PFSK-1 (cell line): ENCODE data around the gene QSOX1.

Experiments used
- FOXP2 ChIP-seq: optimal IDR thresholded peaks from 2 replicates; pipeline ENCODE3; 2011; ENCODE audit warnings: borderline replicate concordance, control low read depth, inconsistent platforms; ENCODE audit not compliant: insufficient read depth; ENCODE audit errors: extremely low read length, extremely low read depth
- POLR2AphosphoS5 ChIP-seq: IDR thresholded peaks from 2 replicates; pipeline ENCODE4 v1.6.1; 2012; ENCODE audit warnings: low read depth, mild to moderate bottlenecking, control low read depth, low read length, moderate library complexity
- REST ChIP-seq, 2 experiments: IDR thresholded peaks; 2 replicates each; pipeline versions ENCODE4 v1.6.1 to v1.8.0; 2011 to 2012; ENCODE audit warnings: low read depth in 2 of 2, low read length in 2 of 2, control low read depth in 1 of 2, inconsistent platforms in 1 of 2, mild to moderate bottlenecking in 1 of 2, moderate library complexity in 1 of 2; ENCODE audit not compliant: insufficient read depth in 1 of 2
- SIN3A ChIP-seq: IDR thresholded peaks from 2 replicates; pipeline ENCODE4 v1.6.1; 2012; ENCODE audit warnings: mild to moderate bottlenecking, low read length, moderate library complexity, borderline replicate concordance; ENCODE audit not compliant: insufficient read depth
- TAF1 ChIP-seq: IDR thresholded peaks from 2 replicates; pipeline ENCODE4 v1.6.1; 2012; ENCODE audit warnings: low read length, control low read depth, borderline replicate concordance; ENCODE audit not compliant: insufficient read depth

The QSOX1 gene

GRCh38 chr1:180181048-180181447 is 26.4 kb downstream of the QSOX1 start:
- TF ChIP-seq TAF1 (no peak), SIN3A (no peak), POLR2AphosphoS5 (no peak), FOXP2 (no peak), REST (IDR thresholded peaks at IDR 0.05; ENCODE audit: insufficient read depth in 1 of 2, low read depth in 2 of 2, low read length in 2 of 2) (no peak)

- TF ChIP-seq REST (IDR thresholded peaks at IDR 0.05; ENCODE audit: insufficient read depth in 1 of 2, low read depth in 2 of 2, low read length in 2 of 2): no peak
- TF ChIP-seq TAF1: no peak
- no peak for TF ChIP-seq SIN3A
- TF ChIP-seq POLR2AphosphoS5: no peak
- no peak for TF ChIP-seq FOXP2
Observed at GRCh38 chr1:180181996-180182642, 27.4 kb downstream of the QSOX1 start.

GRCh38 chr1:180182643-180183311 is 28.1 kb downstream of the QSOX1 start:
- TF ChIP-seq TAF1 (no peak), FOXP2 (no peak), SIN3A (no peak), REST (IDR thresholded peaks at IDR 0.05; ENCODE audit: insufficient read depth in 1 of 2, low read depth in 2 of 2, low read length in 2 of 2) (no peak), POLR2AphosphoS5 (no peak)

- TF ChIP-seq REST (IDR thresholded peaks at IDR 0.05; ENCODE audit: insufficient read depth in 1 of 2, low read depth in 2 of 2, low read length in 2 of 2) (no peak), SIN3A (no peak), FOXP2 (no peak), POLR2AphosphoS5 (no peak), TAF1 (no peak)
Observed at GRCh38 chr1:180183426-180183825, 28.8 kb downstream of the QSOX1 start.
